ENCODE results near the gene ZBTB20. TPM values are rescaled to one million over a fixed set of nuclear protein-coding genes. Genes with fewer than 3 reads are reported as not detected.
"Not testable (repeated sequence)": the region's sequence is repeated elsewhere in the genome, so short reads cannot be mapped to it uniquely, and the experiment has no call there.

The ZBTB20 gene
- total RNA-seq, 3 donors from 2014 or later (not counting 1 experiment from before 2014, with no cell fraction given): 52.7 to 58.3 (median 55.9) TPM

DNA sequence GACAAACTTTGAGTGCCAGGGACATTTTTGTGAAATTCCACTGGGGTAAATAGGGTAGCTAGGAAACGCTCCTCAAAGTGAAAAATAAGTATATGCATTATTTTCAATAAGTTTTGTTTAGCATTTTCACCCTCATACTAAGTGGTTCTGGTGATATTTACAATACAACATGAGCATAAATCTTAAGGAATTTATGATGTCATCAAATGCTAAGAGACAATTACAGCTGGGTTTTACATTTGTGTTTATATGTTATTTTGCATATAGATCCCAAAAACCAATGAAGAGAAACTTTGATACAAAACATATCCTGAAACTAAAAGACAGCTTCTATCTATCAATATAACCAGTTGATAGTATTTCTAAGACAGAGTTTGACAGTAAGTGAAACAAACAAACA is 323.1 kb downstream of the ZBTB20 start:
- no peak for ATAC-seq
- TF ChIP-seq, protein P1, sequence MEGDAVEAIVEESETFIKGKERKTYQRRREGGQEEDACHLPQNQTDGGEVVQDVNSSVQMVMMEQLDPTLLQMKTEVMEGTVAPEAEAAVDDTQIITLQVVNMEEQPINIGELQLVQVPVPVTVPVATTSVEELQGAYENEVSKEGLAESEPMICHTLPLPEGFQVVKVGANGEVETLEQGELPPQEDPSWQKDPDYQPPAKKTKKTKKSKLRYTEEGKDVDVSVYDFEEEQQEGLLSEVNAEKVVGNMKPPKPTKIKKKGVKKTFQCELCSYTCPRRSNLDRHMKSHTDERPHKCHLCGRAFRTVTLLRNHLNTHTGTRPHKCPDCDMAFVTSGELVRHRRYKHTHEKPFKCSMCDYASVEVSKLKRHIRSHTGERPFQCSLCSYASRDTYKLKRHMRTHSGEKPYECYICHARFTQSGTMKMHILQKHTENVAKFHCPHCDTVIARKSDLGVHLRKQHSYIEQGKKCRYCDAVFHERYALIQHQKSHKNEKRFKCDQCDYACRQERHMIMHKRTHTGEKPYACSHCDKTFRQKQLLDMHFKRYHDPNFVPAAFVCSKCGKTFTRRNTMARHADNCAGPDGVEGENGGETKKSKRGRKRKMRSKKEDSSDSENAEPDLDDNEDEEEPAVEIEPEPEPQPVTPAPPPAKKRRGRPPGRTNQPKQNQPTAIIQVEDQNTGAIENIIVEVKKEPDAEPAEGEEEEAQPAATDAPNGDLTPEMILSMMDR (IDR thresholded peaks at IDR 0.05): no peak
- H3K4me1 Mint-ChIP-seq: no peaks in the 10 kb centered on the region
- Histone ChIP-seq H3K4me1 (ENCODE audit: control insufficient read depth, insufficient read depth, low read length) (no peaks in the 10 kb centered on the region), H3K27me3 (ENCODE audit: control insufficient read depth, insufficient read depth, low read length) (no peaks in the 10 kb centered on the region), H3K36me3 (ENCODE audit: control insufficient read depth, insufficient read depth, low read length) (no peaks in the 10 kb centered on the region), H3K9me3 (ENCODE audit: control insufficient read depth, insufficient read depth, low read length) (no peaks in the 10 kb centered on the region), H3K27ac (ENCODE audit: low read length) (no peak overlapping the region), H3K4me3 (ENCODE audit: low read length) (no peak overlapping the region)
- no peak overlapping the region for H3K4me3 Mint-ChIP-seq
- H3K9me3 Mint-ChIP-seq: no peaks in the 10 kb centered on the region
- no peaks in the 10 kb centered on the region for H3K27me3 Mint-ChIP-seq (ENCODE audit: low read depth in 2 of 2)
- WGBS (ENCODE audit: insufficient coverage): no CpG with 5 or more reads among the region's 1 CpG
- H3K27ac Mint-ChIP-seq: no peak overlapping the region
- no peaks in the 10 kb centered on the region for H3K36me3 Mint-ChIP-seq
- DNase-seq: no peak
- intact Hi-C loops (cut with micrococcal nuclease): loop anchor here (10.0 kb wide), 1 partner anchor 991 kb away; no protein-coding TSS in a partner anchor

DNA sequence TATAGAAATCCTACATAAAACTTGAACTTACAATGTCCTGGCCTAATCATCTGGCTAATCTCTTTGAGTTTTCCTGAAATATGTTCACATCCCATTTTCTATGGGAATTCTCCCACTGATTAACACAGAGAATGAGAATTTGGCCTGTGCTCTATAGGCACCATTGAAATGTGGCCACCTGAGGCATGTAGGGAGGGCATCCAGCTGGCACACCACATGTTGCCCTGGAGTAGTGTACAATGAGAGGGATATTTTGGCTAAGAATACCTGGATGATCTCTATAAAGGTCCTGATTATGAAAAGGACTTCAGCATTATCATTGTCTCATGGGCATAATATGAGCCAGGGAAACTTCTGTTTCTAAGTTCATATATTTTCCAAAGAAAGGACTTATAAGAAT is 324.0 kb downstream of the ZBTB20 start:
- Histone ChIP-seq H3K4me3 (ENCODE audit: low read length) (no peak overlapping the region), H3K27ac (ENCODE audit: low read length) (no peak overlapping the region), H3K4me1 (ENCODE audit: control insufficient read depth, insufficient read depth, low read length) (no peaks in the 10 kb centered on the region), H3K36me3 (ENCODE audit: control insufficient read depth, insufficient read depth, low read length) (no peaks in the 10 kb centered on the region), H3K27me3 (ENCODE audit: control insufficient read depth, insufficient read depth, low read length) (no peaks in the 10 kb centered on the region), H3K9me3 (ENCODE audit: control insufficient read depth, insufficient read depth, low read length) (no peaks in the 10 kb centered on the region)
- TF ChIP-seq, protein P1 (IDR thresholded peaks at IDR 0.05): no peak
- H3K36me3 Mint-ChIP-seq: no peaks in the 10 kb centered on the region
- no peak overlapping the region for H3K4me3 Mint-ChIP-seq
- intact Hi-C loops (cut with micrococcal nuclease): loop anchor here (10.0 kb wide), 1 partner anchor 992 kb away; no protein-coding TSS in a partner anchor
- H3K4me1 Mint-ChIP-seq: no peaks in the 10 kb centered on the region
- ATAC-seq: no peak
- H3K27ac Mint-ChIP-seq: no peak overlapping the region
- H3K27me3 Mint-ChIP-seq (ENCODE audit: low read depth in 2 of 2): no peaks in the 10 kb centered on the region
- no peaks in the 10 kb centered on the region for H3K9me3 Mint-ChIP-seq
- no peak for DNase-seq

DNA sequence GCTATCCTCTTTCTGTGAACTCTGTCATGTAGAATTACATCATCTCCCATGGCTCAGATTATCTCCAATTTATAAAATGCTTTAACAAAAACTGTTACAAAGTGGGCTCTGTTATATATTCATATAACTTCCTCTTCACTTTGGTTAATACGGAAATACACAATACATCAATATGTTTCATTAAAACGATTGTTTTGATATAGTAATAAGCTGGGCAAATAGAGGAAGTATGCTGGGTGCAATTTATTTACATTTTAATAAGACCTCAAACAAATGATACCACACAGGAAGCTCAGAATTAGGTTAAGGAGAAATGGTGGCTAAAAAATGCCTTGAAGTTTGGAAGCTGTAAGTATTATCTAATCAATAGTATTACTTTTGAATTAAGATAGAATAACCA is 331.0 kb downstream of the ZBTB20 start:
- H3K27me3 Mint-ChIP-seq (ENCODE audit: low read depth in 2 of 2): no peaks in the 10 kb centered on the region
- intact Hi-C loops (cut with micrococcal nuclease): loop anchor here (10.0 kb wide), 1 partner anchor 601 kb away; no protein-coding TSS in a partner anchor
- no peaks in the 10 kb centered on the region for H3K36me3 Mint-ChIP-seq
- DNase-seq: no peak
- Histone ChIP-seq H3K4me3 (ENCODE audit: low read length) (no peak overlapping the region), H3K4me1 (ENCODE audit: control insufficient read depth, insufficient read depth, low read length) (no peaks in the 10 kb centered on the region), H3K36me3 (ENCODE audit: control insufficient read depth, insufficient read depth, low read length) (no peaks in the 10 kb centered on the region), H3K27ac (ENCODE audit: low read length) (no peak overlapping the region), H3K27me3 (ENCODE audit: control insufficient read depth, insufficient read depth, low read length) (no peaks in the 10 kb centered on the region), H3K9me3 (ENCODE audit: control insufficient read depth, insufficient read depth, low read length) (no peaks in the 10 kb centered on the region)
- peak overlapping the region in 1 of 2 donors; percentile 21 for H3K27ac Mint-ChIP-seq
- TF ChIP-seq, protein P1 (IDR thresholded peaks at IDR 0.05): no peak
- no CpG with 5 or more reads among the region's 2 CpGs for WGBS (ENCODE audit: insufficient coverage)
- H3K4me3 Mint-ChIP-seq: no peak overlapping the region
- peaks cover 4 to 8% of the 10 kb centered on the region in 2 donors for H3K4me1 Mint-ChIP-seq
- H3K9me3 Mint-ChIP-seq: no peaks in the 10 kb centered on the region
- ATAC-seq: no peak

DNA sequence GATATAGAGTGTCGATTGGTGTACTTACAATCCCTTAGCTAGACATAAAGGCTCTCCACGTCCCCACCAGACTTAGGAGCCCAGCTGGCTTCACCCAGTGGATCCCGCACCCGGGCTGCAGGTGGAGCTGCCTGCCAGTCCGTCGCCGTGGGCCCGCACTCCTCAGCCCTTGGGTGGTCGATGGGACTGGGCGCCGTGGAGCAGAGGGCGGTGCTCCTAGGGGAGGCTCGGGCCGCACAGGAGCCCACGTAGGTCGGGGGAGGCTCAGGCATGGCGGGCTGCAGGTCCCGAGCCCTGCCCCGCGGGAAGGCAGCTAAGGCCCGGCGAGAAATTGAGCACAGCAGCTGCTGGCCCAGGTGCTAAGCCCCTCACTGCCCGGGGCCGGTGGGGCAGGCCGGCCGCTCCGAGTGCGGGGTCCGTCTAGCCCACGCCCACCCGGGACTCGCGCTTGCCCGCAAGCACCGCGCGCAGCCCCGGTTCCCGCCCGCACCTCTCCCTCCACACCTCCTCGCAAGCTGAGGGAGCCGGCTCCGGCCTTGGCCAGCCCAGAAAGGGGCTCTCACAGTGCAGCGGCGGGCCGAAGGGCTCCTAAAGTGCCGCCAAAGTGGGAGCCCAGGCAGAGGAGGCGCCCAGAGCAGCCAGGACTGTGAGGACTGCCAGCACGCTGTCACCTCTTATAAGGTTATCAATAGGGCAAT is 334.4 kb downstream of the ZBTB20 start:
- H3K4me3 Mint-ChIP-seq; H3K36me3 Mint-ChIP-seq; DNase-seq; H3K27me3 ChIP-seq (ENCODE audit: control insufficient read depth, insufficient read depth, low read length); ATAC-seq; H3K9me3 Mint-ChIP-seq; H3K27ac ChIP-seq (ENCODE audit: low read length); H3K36me3 ChIP-seq (ENCODE audit: control insufficient read depth, insufficient read depth, low read length); H3K27me3 Mint-ChIP-seq (ENCODE audit: low read depth in 2 of 2); H3K4me3 ChIP-seq (ENCODE audit: low read length); H3K9me3 ChIP-seq (ENCODE audit: control insufficient read depth, insufficient read depth, low read length); H3K4me1 ChIP-seq (ENCODE audit: control insufficient read depth, insufficient read depth, low read length): not testable (repeated sequence)
- WGBS (ENCODE audit: insufficient coverage): 97% methylated on average over 49 of the region's 49 CpGs
- Mint-ChIP-seq H3K4me1 (peaks cover 20 to 26% of the 10 kb centered on the region in 2 donors), H3K27ac (peak overlapping the region in 1 of 2 donors; percentile 52)
- intact Hi-C loops (cut with micrococcal nuclease): loop anchor here (10.0 kb wide), 1 partner anchor 598 kb away; no protein-coding TSS in a partner anchor
